Peyer's patch (tissue), 4 donors: ENCODE measurements around the gene ADAMTS2. TPM values are rescaled to one million over a fixed set of nuclear protein-coding genes. Genes with fewer than 3 reads are reported as not detected.
A peak's percentile ranks its signal among the peaks of the same experiment; 100 is the strongest.

ENCODE experiments used
- DNase-seq, 3 donors: peaks; one replicate each; pipeline ENCODE4 v3.0.0-alpha.2; 2017 to 2019
- H3K27ac ChIP-seq, 4 donors: fragments of 200-600 bp; sonication (generic); one replicate each; pipeline ENCODE4 v1.5.1; 2016 to 2019
- H3K27me3 ChIP-seq, 2 donors: fragments of 200-600 bp; sonication (generic); one replicate each; pipeline ENCODE4 v1.5.1; 2019
- H3K36me3 ChIP-seq, 3 donors: fragments of 200-600 bp; sonication (generic); one replicate each; pipeline ENCODE4 v1.5.1; 2016 to 2019
- H3K4me1 ChIP-seq, 4 donors: fragments of 200-600 bp; sonication (generic); one replicate each; pipeline ENCODE4 v1.5.1; 2016 to 2019
- H3K4me3 ChIP-seq, 4 donors: fragments of 200-600 bp; sonication (generic); 1 replicate in 3 of 4; 2 replicates in 1 of 4; pipeline ENCODE4 v1.5.1; 2016 to 2019; ENCODE audit warnings: mild to moderate bottlenecking in 1 of 4
- H3K9me3 ChIP-seq, 4 donors: fragments of 200-600 bp; sonication (generic); one replicate each; pipeline ENCODE4 v1.5.1; 2016 to 2019; ENCODE audit warnings: mild to moderate bottlenecking in 1 of 4
- POLR2A ChIP-seq, 2 donors: fragments of 450-650 bp; IDR thresholded peaks; one replicate each; pipeline ENCODE4 v1.5.1; 2017; ENCODE audit warnings: antibody characterized with exemption in 2 of 2, mild to moderate bottlenecking in 2 of 2, moderate library complexity in 2 of 2
- total RNA-seq, 4 donors: library from RNA; depleted of rRNA; stranded (reverse); fragments of >200 nt; gene quantifications; one replicate each; pipeline ENCODE4 v1.1.0, GENCODE V29; 2016
- TF ChIP-seq, protein P1 (sequence below), 6 experiments: fragments of 450-650 bp in 4 of 6; fragments of 200-600 bp in 2 of 6; sonication (generic) in 1 of 6; IDR thresholded peaks; one replicate each; pipeline ENCODE4 v1.5.1; 2017 to 2019; ENCODE audit warnings: antibody characterized with exemption in 6 of 6, mild to moderate bottlenecking in 3 of 6, moderate library complexity in 1 of 6

Gene ADAMTS2
- total RNA-seq, 4 donors from 2014 or later: 5.3 to 90.0 (median 9.5) TPM

- Histone ChIP-seq H3K27ac (no peak overlapping the region), H3K4me1 (no peaks in the 10 kb centered on the region), H3K36me3 (no peaks in the 10 kb centered on the region), H3K27me3 (no peaks in the 10 kb centered on the region), H3K9me3 (no peaks in the 10 kb centered on the region), H3K4me3 (no peak overlapping the region)
- TF ChIP-seq, protein P1, sequence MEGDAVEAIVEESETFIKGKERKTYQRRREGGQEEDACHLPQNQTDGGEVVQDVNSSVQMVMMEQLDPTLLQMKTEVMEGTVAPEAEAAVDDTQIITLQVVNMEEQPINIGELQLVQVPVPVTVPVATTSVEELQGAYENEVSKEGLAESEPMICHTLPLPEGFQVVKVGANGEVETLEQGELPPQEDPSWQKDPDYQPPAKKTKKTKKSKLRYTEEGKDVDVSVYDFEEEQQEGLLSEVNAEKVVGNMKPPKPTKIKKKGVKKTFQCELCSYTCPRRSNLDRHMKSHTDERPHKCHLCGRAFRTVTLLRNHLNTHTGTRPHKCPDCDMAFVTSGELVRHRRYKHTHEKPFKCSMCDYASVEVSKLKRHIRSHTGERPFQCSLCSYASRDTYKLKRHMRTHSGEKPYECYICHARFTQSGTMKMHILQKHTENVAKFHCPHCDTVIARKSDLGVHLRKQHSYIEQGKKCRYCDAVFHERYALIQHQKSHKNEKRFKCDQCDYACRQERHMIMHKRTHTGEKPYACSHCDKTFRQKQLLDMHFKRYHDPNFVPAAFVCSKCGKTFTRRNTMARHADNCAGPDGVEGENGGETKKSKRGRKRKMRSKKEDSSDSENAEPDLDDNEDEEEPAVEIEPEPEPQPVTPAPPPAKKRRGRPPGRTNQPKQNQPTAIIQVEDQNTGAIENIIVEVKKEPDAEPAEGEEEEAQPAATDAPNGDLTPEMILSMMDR (IDR thresholded peaks at IDR 0.05): no peak
- TF ChIP-seq POLR2A (IDR thresholded peaks at IDR 0.05): no peak
- peak in 1 of 3 donors; percentile 34 for DNase-seq
These were observed 30.5 kb downstream of the ADAMTS2 start for GRCh38 chr5:179314606-179315355.

DNA sequence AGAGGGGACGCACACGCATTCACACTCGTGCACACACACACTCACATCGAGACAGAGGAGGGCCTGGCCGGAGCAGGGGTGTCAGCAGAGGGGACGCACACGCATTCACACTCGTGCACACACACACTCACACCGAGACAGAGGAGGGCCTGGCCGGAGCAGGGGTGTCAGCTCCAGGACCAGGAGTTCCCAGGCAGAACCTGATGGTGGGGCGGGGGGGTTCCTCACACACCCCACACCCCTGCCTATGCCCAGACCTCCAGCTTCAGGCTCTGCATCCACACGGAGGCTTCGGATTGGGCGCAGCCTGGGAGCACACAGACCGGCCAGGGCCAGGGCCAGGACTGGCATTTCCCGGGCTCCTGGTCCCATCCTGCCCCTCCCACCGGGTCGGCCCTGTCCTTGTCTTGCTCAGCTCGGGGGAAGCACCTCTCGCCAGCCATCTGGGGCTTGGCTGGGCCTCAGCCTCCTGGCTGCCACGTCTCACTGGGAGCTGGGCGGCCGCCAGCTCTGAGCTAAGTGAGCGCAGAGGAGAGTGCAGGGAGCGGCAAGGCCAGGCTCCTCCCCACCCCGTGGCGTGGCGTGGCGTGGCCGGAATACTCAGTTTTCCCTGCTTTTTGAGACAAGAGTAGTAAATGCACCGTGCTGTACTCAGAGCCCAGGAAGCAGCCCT lies 31.3 kb downstream of the ADAMTS2 start:
- Histone ChIP-seq H3K27me3 (no peaks in the 10 kb centered on the region), H3K4me1 (no peaks in the 10 kb centered on the region), H3K36me3 (no peaks in the 10 kb centered on the region), H3K27ac (no peak overlapping the region), H3K9me3 (no peaks in the 10 kb centered on the region), H3K4me3 (no peak overlapping the region)
- DNase-seq: peak in 2 of 3 donors; percentile 63 to 65
- TF ChIP-seq POLR2A (IDR thresholded peaks at IDR 0.05): no peak
- TF ChIP-seq, protein P1 (IDR thresholded peaks at IDR 0.05): no peak

GRCh38 chr5:179312557-179313235 lies 32.6 kb downstream of the ADAMTS2 start:
- H3K27me3 ChIP-seq: no peaks in the 10 kb centered on the region
- TF ChIP-seq, protein P1 (IDR thresholded peaks at IDR 0.05): no peak
- TF ChIP-seq POLR2A (IDR thresholded peaks at IDR 0.05): no peak
- no peak overlapping the region for H3K27ac ChIP-seq
- peak in 1 of 3 donors; percentile 16 for DNase-seq
- H3K4me1 ChIP-seq: no peaks in the 10 kb centered on the region
- H3K36me3 ChIP-seq: no peaks in the 10 kb centered on the region
- H3K9me3 ChIP-seq: no peaks in the 10 kb centered on the region
- H3K4me3 ChIP-seq: no peak overlapping the region

DNA sequence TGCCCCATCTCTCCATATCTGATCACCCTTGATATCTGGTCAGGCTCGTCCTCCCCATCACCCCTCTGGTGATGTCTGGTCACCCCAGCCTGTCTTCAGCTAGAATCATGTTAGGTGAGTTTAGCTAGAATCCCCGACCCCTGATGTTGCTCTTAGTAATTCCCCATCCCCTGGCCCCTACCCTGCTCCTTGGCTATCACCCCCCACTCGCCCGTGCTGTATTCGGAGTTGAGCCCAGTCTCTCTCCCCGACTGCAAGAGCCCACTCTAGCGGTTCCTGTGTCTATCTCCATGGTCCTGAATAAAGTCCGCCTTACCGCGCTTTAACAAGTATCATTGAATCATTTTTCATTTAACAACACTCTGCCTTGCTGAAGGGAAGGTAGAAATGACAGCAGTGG lies 33.7 kb downstream of the ADAMTS2 start:
- peak in 1 of 3 donors; percentile 3 for DNase-seq
- Histone ChIP-seq H3K4me3 (no peak overlapping the region), H3K9me3 (no peaks in the 10 kb centered on the region), H3K27ac (no peak overlapping the region), H3K4me1 (no peaks in the 10 kb centered on the region), H3K27me3 (no peaks in the 10 kb centered on the region), H3K36me3 (no peaks in the 10 kb centered on the region)
- TF ChIP-seq, protein P1 (IDR thresholded peaks at IDR 0.05): no peak
- TF ChIP-seq POLR2A (IDR thresholded peaks at IDR 0.05): no peak

- Histone ChIP-seq H3K4me1 (no peaks in the 10 kb centered on the region), H3K9me3 (no peaks in the 10 kb centered on the region), H3K27me3 (no peaks in the 10 kb centered on the region), H3K27ac (no peak overlapping the region), H3K4me3 (no peak overlapping the region), H3K36me3 (no peaks in the 10 kb centered on the region)
- TF ChIP-seq, protein P1 (IDR thresholded peaks at IDR 0.05): no peak
- TF ChIP-seq POLR2A (IDR thresholded peaks at IDR 0.05): no peak
- no peak for DNase-seq
These were observed 34.2 kb downstream of the ADAMTS2 start for GRCh38 chr5:179311091-179311470.
